GM18526 (cell line): ENCODE measurements around the gene CNNM2.

Experiments
- POLR2A ChIP-seq: IDR thresholded peaks from 3 replicates; pipeline ENCODE4 v1.6.1; 2011; ENCODE audit not compliant: insufficient read length; ENCODE audit errors: extremely low read depth

CNNM2 gene

DNA sequence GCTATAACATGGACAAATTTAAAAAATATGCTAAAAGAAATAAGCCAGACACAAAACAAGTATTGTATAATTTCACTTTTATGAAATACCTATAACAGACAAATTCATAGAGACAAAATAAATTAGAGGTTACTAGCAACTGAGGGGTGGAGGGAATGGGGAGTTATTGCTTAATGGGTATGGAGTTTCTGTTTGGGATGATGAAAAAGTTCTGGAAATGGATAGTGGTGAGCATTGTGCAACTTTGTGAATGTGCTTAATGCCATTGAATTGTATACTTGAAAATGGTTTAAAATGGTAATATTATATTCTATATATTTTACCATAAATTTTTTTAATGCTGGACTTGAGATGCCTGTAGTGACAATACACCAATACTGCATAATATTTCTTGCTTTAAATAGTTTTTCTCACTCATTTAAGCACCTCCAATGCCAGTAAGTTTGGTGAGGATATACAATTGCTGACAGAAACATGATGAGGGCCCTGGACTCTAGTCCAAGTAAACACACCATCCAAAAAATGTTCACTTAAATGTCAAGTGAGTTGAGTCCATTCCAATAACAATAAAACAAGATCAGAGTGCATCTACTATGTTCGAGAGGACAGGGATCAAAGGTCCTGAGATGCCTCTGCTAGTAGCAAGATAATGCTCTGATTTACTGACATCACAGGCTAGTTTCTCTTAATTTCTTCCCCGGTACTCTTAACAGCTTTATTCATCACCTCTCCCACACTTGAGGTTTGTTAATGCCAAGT, 203.1 kb downstream of the CNNM2 start:
- TF ChIP-seq POLR2A, result no peak

DNA sequence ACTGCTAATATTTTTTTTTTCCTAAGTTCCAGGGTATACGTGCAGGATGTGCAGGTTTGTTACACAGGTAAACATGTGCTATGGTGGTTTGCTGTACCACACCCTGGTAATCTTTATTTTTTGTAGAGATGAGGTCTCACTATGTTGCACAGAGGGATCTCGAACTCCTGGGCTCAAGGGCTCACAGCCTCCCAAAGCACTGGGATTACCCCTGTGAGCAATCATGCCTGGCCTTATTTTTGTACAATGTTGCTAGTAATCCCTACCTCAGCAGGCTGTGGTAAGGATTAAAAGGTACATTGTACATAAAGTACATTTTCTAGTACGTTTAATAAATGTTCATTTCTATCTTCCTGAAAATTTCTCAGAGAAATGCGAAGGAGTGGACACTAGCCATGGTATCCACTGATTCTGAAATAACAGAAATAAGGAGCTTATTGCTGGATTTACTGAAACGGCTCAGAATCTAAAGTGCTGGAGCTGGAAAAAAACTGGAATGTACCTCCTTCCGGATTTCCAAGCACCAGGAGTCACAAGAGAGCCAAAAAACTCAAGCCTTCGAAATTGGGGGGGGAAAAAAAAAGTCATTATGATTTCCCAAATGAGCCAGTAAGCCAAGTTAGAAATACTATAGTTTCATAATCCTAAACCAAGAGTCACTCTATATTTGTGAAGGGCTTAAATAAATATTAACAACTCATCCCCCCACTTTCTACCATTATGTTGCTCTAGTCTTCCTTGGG, 205.4 kb downstream of the CNNM2 start:
- no peak for TF ChIP-seq POLR2A

DNA sequence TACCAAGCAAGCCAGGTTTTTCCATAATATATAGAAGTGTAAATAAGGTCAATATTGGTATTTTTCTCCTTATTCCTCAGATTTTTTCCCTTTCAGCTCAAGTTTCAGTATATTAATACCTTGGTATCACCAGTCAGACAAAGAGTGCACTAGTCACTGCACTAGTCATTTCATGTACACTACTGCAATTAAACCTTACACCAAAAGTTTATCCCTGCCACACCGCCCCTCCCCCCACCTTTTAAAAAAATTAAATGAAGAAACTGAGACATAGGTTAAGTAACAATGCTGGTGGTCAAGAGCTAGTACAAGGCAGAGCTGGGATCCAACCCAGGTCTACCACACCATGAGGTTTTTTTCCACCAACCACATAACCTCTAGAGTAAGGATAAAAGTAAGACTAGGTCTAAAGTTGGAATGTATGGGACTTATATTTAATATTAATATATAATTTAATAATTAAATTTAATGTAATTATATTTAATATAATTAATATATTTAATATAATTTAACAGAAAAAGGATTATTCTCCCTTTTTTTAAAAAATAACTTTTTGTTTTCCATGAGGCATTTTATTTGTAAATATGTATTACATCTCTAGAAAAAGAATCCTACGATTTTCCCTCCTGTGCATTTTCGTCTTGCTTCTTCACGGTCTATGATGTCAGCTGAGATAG, 206.5 kb downstream of the CNNM2 start:
- TF ChIP-seq POLR2A, result no peak

- TF ChIP-seq POLR2A, result no peak
These were observed 207.5 kb downstream of the CNNM2 start for GRCh38 chr10:103125323-103126267.

GRCh38 chr10:103127241-103127640, 209.1 kb downstream of the CNNM2 start:
- no peak for TF ChIP-seq POLR2A

GRCh38 chr10:103130910-103131309, 212.8 kb downstream of the CNNM2 start:
- TF ChIP-seq POLR2A, result no peak

GRCh38 chr10:103139803-103140202, 221.7 kb downstream of the CNNM2 start:
- no peak for TF ChIP-seq POLR2A
